HepG2 (cell line): Measurements from ENCODE around the gene DAAM1. TPM values are rescaled to one million over a fixed set of nuclear protein-coding genes. Genes with fewer than 3 reads are reported as not detected.

Experiments used
- ATF1 ChIP-seq: IDR thresholded peaks from 2 replicates; pipeline ENCODE4 v1.6.1; 2016; ENCODE audit warnings: mild to moderate bottlenecking, control low read depth
- FOSL2 ChIP-seq: sonication (generic); formaldehyde crosslinking; IDR thresholded peaks from 2 replicates; pipeline ENCODE4 v1.4.0; 2020; ENCODE audit warnings: missing genetic modification reagents
- GATAD2A ChIP-seq: IDR thresholded peaks from 2 replicates; pipeline ENCODE4 v1.6.1; 2016
- MATR3 ChIP-seq: sonication (generic); formaldehyde crosslinking; IDR thresholded peaks from 2 replicates; pipeline ENCODE4 v1.4.0; 2020; ENCODE audit warnings: missing genetic modification reagents
- MTA1 ChIP-seq: sonication (generic); formaldehyde crosslinking; IDR thresholded peaks from 2 replicates; pipeline ENCODE4 v1.4.0; 2020; ENCODE audit warnings: missing genetic modification reagents, mild to moderate bottlenecking, borderline replicate concordance
- NKX3-1 ChIP-seq: sonication (generic); formaldehyde crosslinking; IDR thresholded peaks from 2 replicates; pipeline ENCODE4 v1.5.0; 2020; ENCODE audit warnings: missing genetic modification reagents
- PTBP1 ChIP-seq: fragments of 200-400 bp; formaldehyde crosslinking; IDR thresholded peaks from 2 replicates; pipeline ENCODE4 v1.6.1; 2018; ENCODE audit warnings: low read length, low read depth; ENCODE audit not compliant: poor library complexity, severe bottlenecking
- RAD21 ChIP-seq: fragments of 450-650 bp; formaldehyde crosslinking; IDR thresholded peaks from 2 replicates; pipeline ENCODE4 v1.5.0; 2020; ENCODE audit warnings: mild to moderate bottlenecking
- RARG ChIP-seq: sonication (generic); formaldehyde crosslinking; IDR thresholded peaks from 2 replicates; pipeline ENCODE4 v1.4.0; 2020; ENCODE audit warnings: low read depth, mild to moderate bottlenecking, missing genetic modification reagents
- RNF219 ChIP-seq: sonication (generic); formaldehyde crosslinking; IDR thresholded peaks from 2 replicates; pipeline ENCODE4 v1.5.0; 2020; ENCODE audit warnings: mild to moderate bottlenecking, missing genetic modification reagents
- SAP130 ChIP-seq: IDR thresholded peaks from 2 replicates; pipeline ENCODE4 v1.6.1; 2016; ENCODE audit warnings: low read depth
- TAF1 ChIP-seq: sonication (generic); formaldehyde crosslinking; IDR thresholded peaks from 2 replicates; pipeline ENCODE4 v1.4.0; 2020; ENCODE audit warnings: missing genetic modification reagents
- U2AF2 ChIP-seq: fragments of 200-400 bp; formaldehyde crosslinking; IDR thresholded peaks from 2 replicates; pipeline ENCODE4 v1.6.1; 2017; ENCODE audit warnings: low read depth, mild to moderate bottlenecking, low read length
- ZNF18 ChIP-seq: sonication (generic); formaldehyde crosslinking; IDR thresholded peaks from 2 replicates; pipeline ENCODE4 v1.8.0; 2022; ENCODE audit warnings: mild to moderate bottlenecking, missing genetic modification reagents; ENCODE audit not compliant: insufficient replicate concordance
- ZNF567 ChIP-seq: sonication (generic); formaldehyde crosslinking; IDR thresholded peaks from 2 replicates; pipeline ENCODE4 v1.8.1; 2023; ENCODE audit warnings: mild to moderate bottlenecking, missing genetic modification reagents, borderline replicate concordance
- polyA plus RNA-seq, 8 experiments: library from polyadenylated mRNA; depleted of rRNA in 3 of 8; stranded (reverse) in 7 of 8; unstranded in 1 of 8; fragments of >200 nt; fragmentation: Illumina TruSeq in 4 of 8; extraction: Trizol in 4 of 8; gene quantifications; 2 replicates each; pipeline versions ENCODE4 v1.2.1 to v1.2.3, GENCODE V29; 2011 to 2016; ENCODE audit warnings: low read depth in 4 of 8, missing spikeins in 1 of 8, mixed read lengths in 1 of 8; ENCODE audit not compliant: insufficient read depth in 1 of 8
- total RNA-seq, 5 experiments: library from RNA; depleted of rRNA; stranded (reverse); fragments of >200 nt; fragmentation: Illumina TruSeq; extraction: Trizol; gene quantifications; 2 replicates each; pipeline ENCODE4 v1.2.3, GENCODE V29; 2016; ENCODE audit warnings: low read depth in 1 of 5
- TF ChIP-seq, protein P1 (sequence below): sonication (generic); formaldehyde crosslinking; IDR thresholded peaks from 2 replicates; pipeline ENCODE4 v1.8.1; 2023; ENCODE audit warnings: mild to moderate bottlenecking, inconsistent platforms, moderate library complexity, missing genetic modification reagents, borderline replicate concordance
- TF ChIP-seq, protein P2 (sequence below): sonication (generic); formaldehyde crosslinking; IDR thresholded peaks from 2 replicates; pipeline ENCODE4 v1.5.1; 2020; ENCODE audit warnings: missing genetic modification reagents, mild to moderate bottlenecking, borderline replicate concordance
- TF ChIP-seq, protein P3 (sequence below): IDR thresholded peaks from 2 replicates; pipeline ENCODE4 v1.6.1; 2012; ENCODE audit warnings: low read depth, low read length, improper control_type of control experiment
- TF ChIP-seq, protein P4 (sequence below): sonication (generic); formaldehyde crosslinking; IDR thresholded peaks from 2 replicates; pipeline ENCODE4 v1.8.1; 2023; ENCODE audit warnings: mild to moderate bottlenecking, missing genetic modification reagents, borderline replicate concordance
- TF ChIP-seq, protein P5 (sequence below): sonication (generic); formaldehyde crosslinking; IDR thresholded peaks from 2 replicates; pipeline ENCODE4 v1.5.0; 2020; ENCODE audit warnings: missing genetic modification reagents

The DAAM1 gene
- total and polyA plus RNA-seq, 2 of the 13 experiments (the other 11 are each of a cell fraction or from before 2014, with no cell fraction given), result 10.9 to 24.5 TPM

GRCh38 chr14:59313658-59314608, 125.5 kb downstream of the DAAM1 start (continued):
- TF ChIP-seq, protein P1, sequence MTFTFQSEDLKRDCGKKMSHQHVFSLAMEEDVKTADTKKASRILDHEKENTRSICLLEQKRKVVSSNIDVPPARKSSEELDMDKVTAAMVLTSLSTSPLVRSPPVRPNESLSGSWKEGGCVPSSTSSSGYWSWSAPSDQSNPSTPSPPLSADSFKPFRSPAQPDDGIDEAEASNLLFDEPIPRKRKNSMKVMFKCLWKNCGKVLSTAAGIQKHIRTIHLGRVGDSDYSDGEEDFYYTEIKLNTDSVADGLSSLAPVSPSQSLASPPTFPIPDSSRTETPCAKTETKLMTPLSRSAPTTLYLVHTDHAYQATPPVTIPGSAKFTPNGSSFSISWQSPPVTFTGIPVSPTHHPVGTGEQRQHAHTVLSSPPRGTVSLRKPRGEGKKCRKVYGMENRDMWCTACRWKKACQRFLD (CRISPR knock-in tag), result no peak
- no peak for TF ChIP-seq U2AF2
- TF ChIP-seq, protein P2, sequence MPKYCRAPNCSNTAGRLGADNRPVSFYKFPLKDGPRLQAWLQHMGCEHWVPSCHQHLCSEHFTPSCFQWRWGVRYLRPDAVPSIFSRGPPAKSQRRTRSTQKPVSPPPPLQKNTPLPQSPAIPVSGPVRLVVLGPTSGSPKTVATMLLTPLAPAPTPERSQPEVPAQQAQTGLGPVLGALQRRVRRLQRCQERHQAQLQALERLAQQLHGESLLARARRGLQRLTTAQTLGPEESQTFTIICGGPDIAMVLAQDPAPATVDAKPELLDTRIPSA, result no peak
- TF ChIP-seq RAD21 (CRISPR knock-in tag), result peak; percentile 38; the same call in 1 of the 2 replicates
- TF ChIP-seq RNF219 (CRISPR knock-in tag), result no peak
- no peak for TF ChIP-seq MATR3
- no peak for TF ChIP-seq MTA1 (CRISPR knock-in tag)
- peak; percentile 89 for TF ChIP-seq FOSL2 (CRISPR knock-in tag)
- TF ChIP-seq, protein P3, sequence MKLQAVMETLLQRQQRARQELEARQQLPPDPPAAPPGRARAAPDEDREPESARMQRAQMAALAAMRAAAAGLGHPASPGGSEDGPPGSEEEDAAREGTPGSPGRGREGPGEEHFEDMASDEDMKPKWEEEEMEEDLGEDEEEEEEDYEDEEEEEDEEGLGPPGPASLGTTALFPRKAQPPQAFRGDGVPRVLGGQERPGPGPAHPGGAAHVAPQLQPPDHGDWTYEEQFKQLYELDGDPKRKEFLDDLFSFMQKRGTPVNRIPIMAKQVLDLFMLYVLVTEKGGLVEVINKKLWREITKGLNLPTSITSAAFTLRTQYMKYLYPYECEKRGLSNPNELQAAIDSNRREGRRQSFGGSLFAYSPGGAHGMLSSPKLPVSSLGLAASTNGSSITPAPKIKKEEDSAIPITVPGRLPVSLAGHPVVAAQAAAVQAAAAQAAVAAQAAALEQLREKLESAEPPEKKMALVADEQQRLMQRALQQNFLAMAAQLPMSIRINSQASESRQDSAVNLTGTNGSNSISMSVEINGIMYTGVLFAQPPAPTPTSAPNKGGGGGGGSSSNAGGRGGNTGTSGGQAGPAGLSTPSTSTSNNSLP, result peak; percentile 37; the same call in 1 of the 2 replicates
- TF ChIP-seq ATF1 (CRISPR knock-in tag), result no peak
- TF ChIP-seq PTBP1, result no peak
- no peak for TF ChIP-seq TAF1 (CRISPR knock-in tag)
- TF ChIP-seq, protein P4, sequence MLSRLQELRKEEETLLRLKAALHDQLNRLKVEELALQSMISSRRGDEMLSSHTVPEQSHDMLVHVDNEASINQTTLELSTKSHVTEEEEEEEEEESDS (CRISPR knock-in tag), result no peak
- TF ChIP-seq ZNF567 (CRISPR knock-in tag), result no peak
- 0 out of 2 replicates have a peak, but pooled peaks have one; percentile 10 for TF ChIP-seq SAP130 (CRISPR knock-in tag)
- TF ChIP-seq GATAD2A (CRISPR knock-in tag), result peak; percentile 22; the same call in 1 of the 2 replicates
- TF ChIP-seq, protein P5, sequence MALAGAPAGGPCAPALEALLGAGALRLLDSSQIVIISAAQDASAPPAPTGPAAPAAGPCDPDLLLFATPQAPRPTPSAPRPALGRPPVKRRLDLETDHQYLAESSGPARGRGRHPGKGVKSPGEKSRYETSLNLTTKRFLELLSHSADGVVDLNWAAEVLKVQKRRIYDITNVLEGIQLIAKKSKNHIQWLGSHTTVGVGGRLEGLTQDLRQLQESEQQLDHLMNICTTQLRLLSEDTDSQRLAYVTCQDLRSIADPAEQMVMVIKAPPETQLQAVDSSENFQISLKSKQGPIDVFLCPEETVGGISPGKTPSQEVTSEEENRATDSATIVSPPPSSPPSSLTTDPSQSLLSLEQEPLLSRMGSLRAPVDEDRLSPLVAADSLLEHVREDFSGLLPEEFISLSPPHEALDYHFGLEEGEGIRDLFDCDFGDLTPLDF (CRISPR knock-in tag), result no peak
- TF ChIP-seq ZNF18, result no peak
- no peak for TF ChIP-seq RARG (CRISPR knock-in tag)
- TF ChIP-seq NKX3-1 (CRISPR knock-in tag), result no peak
